HEK293 (cell line): ENCODE data around the gene PRXL2C.

Source experiments
- BCL11A ChIP-seq: fragments of 450-650 bp; formaldehyde crosslinking; IDR thresholded peaks from 2 replicates; pipeline ENCODE4 v1.5.1; 2016; ENCODE audit warnings: low read depth, missing biosample characterization, missing genetic modification characterization
- BCL11B ChIP-seq: fragments of 450-650 bp; formaldehyde crosslinking; IDR thresholded peaks from 2 replicates; pipeline ENCODE4 v1.5.1; 2016; ENCODE audit warnings: low read depth, missing biosample characterization, missing genetic modification characterization
- BCL6B ChIP-seq: fragments of 450-650 bp; formaldehyde crosslinking; IDR thresholded peaks from 2 replicates; pipeline ENCODE4 v1.5.1; 2017; ENCODE audit warnings: missing biosample characterization, missing genetic modification characterization
- ELK4 ChIP-seq: IDR thresholded peaks from 2 replicates; pipeline ENCODE4 v1.6.1; 2011; ENCODE audit warnings: mild to moderate bottlenecking, low read depth, low read length, borderline replicate concordance
- GLI4 ChIP-seq: fragments of 450-650 bp; formaldehyde crosslinking; IDR thresholded peaks from 2 replicates; pipeline ENCODE4 v1.5.1; 2016; ENCODE audit warnings: missing biosample characterization, missing genetic modification characterization
- KLF1 ChIP-seq: fragments of 450-650 bp; formaldehyde crosslinking; IDR thresholded peaks from 2 replicates; pipeline ENCODE4 v1.5.1; 2016; ENCODE audit warnings: missing biosample characterization, missing genetic modification characterization
- KLF10 ChIP-seq: fragments of 450-650 bp; IDR thresholded peaks from 2 replicates; pipeline ENCODE4 v1.5.1; 2018; ENCODE audit warnings: missing biosample characterization, mild to moderate bottlenecking, missing genetic modification characterization
- KLF16 ChIP-seq: fragments of 450-650 bp; formaldehyde crosslinking; IDR thresholded peaks from 2 replicates; pipeline ENCODE4 v1.5.1; 2017; ENCODE audit warnings: missing biosample characterization, missing genetic modification characterization
- MEIS1 ChIP-seq: sonication (generic); formaldehyde crosslinking; IDR thresholded peaks from 2 replicates; pipeline ENCODE4 v1.8.1; 2022; ENCODE audit warnings: missing genetic modification reagents, mild to moderate bottlenecking, borderline replicate concordance
- OVOL3 ChIP-seq: fragments of 450-650 bp; formaldehyde crosslinking; IDR thresholded peaks from 2 replicates; pipeline ENCODE4 v1.5.1; 2016; ENCODE audit warnings: missing biosample characterization, missing genetic modification characterization
- SETDB1 ChIP-seq: IDR thresholded peaks from one replicate; pipeline ENCODE4 v1.6.1; 2017; ENCODE audit warnings: mild to moderate bottlenecking, low read length, moderate library complexity, mixed read lengths; ENCODE audit not compliant: insufficient read length
- TCF7L2 ChIP-seq: IDR thresholded peaks from 2 replicates; pipeline ENCODE4 v1.6.1; 2011; ENCODE audit warnings: low read depth, mild to moderate bottlenecking, inconsistent platforms, low read length, moderate library complexity, borderline replicate concordance
- TRIM28 ChIP-seq: IDR thresholded peaks from 2 replicates; pipeline ENCODE4 v1.6.1; 2011; ENCODE audit warnings: low read length, control low read depth, borderline replicate concordance
- YY1 ChIP-seq: fragments of 450-650 bp; formaldehyde crosslinking; IDR thresholded peaks from 2 replicates; pipeline ENCODE4 v1.5.1; 2018; ENCODE audit warnings: missing biosample characterization, missing genetic modification characterization
- YY2 ChIP-seq: fragments of 450-650 bp; formaldehyde crosslinking; IDR thresholded peaks from 2 replicates; pipeline ENCODE4 v1.5.1; 2016; ENCODE audit warnings: missing biosample characterization, missing genetic modification characterization
- ZBTB17 ChIP-seq: fragments of 450-650 bp; formaldehyde crosslinking; IDR thresholded peaks from 2 replicates; pipeline ENCODE4 v1.5.1; 2016; ENCODE audit warnings: missing biosample characterization, missing genetic modification characterization
- ZBTB20 ChIP-seq: fragments of 450-650 bp; formaldehyde crosslinking; IDR thresholded peaks from 2 replicates; pipeline ENCODE4 v1.5.1; 2016; ENCODE audit warnings: missing biosample characterization, missing genetic modification characterization
- ZBTB21 ChIP-seq: fragments of 450-650 bp; formaldehyde crosslinking; IDR thresholded peaks from 2 replicates; pipeline ENCODE4 v1.5.1; 2017; ENCODE audit warnings: missing biosample characterization, missing genetic modification characterization
- ZNF174 ChIP-seq: fragments of 450-650 bp; formaldehyde crosslinking; IDR thresholded peaks from 2 replicates; pipeline ENCODE4 v1.5.0; 2017; ENCODE audit warnings: missing biosample characterization, mild to moderate bottlenecking, missing genetic modification characterization
- ZNF239 ChIP-seq: fragments of 450-650 bp; formaldehyde crosslinking; IDR thresholded peaks from 2 replicates; pipeline ENCODE4 v1.5.1; 2016; ENCODE audit warnings: missing biosample characterization, missing genetic modification characterization
- ZNF26 ChIP-seq: fragments of 450-650 bp; formaldehyde crosslinking; IDR thresholded peaks from 2 replicates; pipeline ENCODE4 v1.5.1; 2016; ENCODE audit warnings: missing biosample characterization, missing genetic modification characterization
- ZNF335 ChIP-seq: fragments of 450-650 bp; formaldehyde crosslinking; conservative IDR thresholded peaks from 2 replicates; pipeline ENCODE4 v1.5.1; 2016; ENCODE audit warnings: missing biosample characterization, missing genetic modification characterization
- ZNF433 ChIP-seq: fragments of 450-650 bp; formaldehyde crosslinking; IDR thresholded peaks from 2 replicates; pipeline ENCODE4 v1.5.1; 2016; ENCODE audit warnings: missing biosample characterization, missing genetic modification characterization, low read depth
- ZNF501 ChIP-seq: fragments of 450-650 bp; formaldehyde crosslinking; IDR thresholded peaks from 2 replicates; pipeline ENCODE4 v1.5.1; 2016; ENCODE audit warnings: missing biosample characterization, missing genetic modification characterization
- ZNF513 ChIP-seq: fragments of 450-650 bp; IDR thresholded peaks from 2 replicates; pipeline ENCODE4 v1.5.1; 2018; ENCODE audit warnings: missing biosample characterization, missing genetic modification characterization
- ZNF521 ChIP-seq: fragments of 450-650 bp; formaldehyde crosslinking; IDR thresholded peaks from 2 replicates; pipeline ENCODE4 v1.5.1; 2017; ENCODE audit warnings: missing biosample characterization, mild to moderate bottlenecking, missing genetic modification characterization
- ZNF571 ChIP-seq: fragments of 450-650 bp; formaldehyde crosslinking; IDR thresholded peaks from 2 replicates; pipeline ENCODE4 v1.5.0; 2017; ENCODE audit warnings: missing biosample characterization, missing genetic modification characterization
- ZNF596 ChIP-seq: fragments of 450-650 bp; IDR thresholded peaks from 2 replicates; pipeline ENCODE4 v1.5.0; 2018; ENCODE audit warnings: missing biosample characterization, mild to moderate bottlenecking, missing genetic modification characterization, moderate library complexity
- ZNF600 ChIP-seq: fragments of 450-650 bp; formaldehyde crosslinking; IDR thresholded peaks from 2 replicates; pipeline ENCODE4 v1.5.1; 2016; ENCODE audit warnings: missing biosample characterization, missing genetic modification characterization
- ZNF621 ChIP-seq: fragments of 450-650 bp; formaldehyde crosslinking; IDR thresholded peaks from 2 replicates; pipeline ENCODE4 v1.5.1; 2017; ENCODE audit warnings: missing biosample characterization, missing genetic modification characterization
- ZNF623 ChIP-seq: fragments of 450-650 bp; formaldehyde crosslinking; IDR thresholded peaks from 2 replicates; pipeline ENCODE4 v1.5.1; 2016; ENCODE audit warnings: missing biosample characterization, missing genetic modification characterization
- ZNF624 ChIP-seq: fragments of 450-650 bp; formaldehyde crosslinking; IDR thresholded peaks from 2 replicates; pipeline ENCODE4 v1.5.1; 2017; ENCODE audit warnings: missing biosample characterization, missing genetic modification characterization
- ZNF645 ChIP-seq: fragments of 450-650 bp; formaldehyde crosslinking; IDR thresholded peaks from 2 replicates; pipeline ENCODE4; 2016; ENCODE audit warnings: missing biosample characterization, missing genetic modification characterization
- ZNF707 ChIP-seq: fragments of 450-650 bp; formaldehyde crosslinking; IDR thresholded peaks from 2 replicates; pipeline ENCODE4 v1.5.1; 2016; ENCODE audit warnings: missing biosample characterization, missing genetic modification characterization
- ZSCAN4 ChIP-seq: fragments of 450-650 bp; formaldehyde crosslinking; IDR thresholded peaks from 2 replicates; pipeline ENCODE4 v1.5.1; 2017; ENCODE audit warnings: missing biosample characterization, missing genetic modification characterization
- ZXDB ChIP-seq: fragments of 450-650 bp; formaldehyde crosslinking; IDR thresholded peaks from 2 replicates; pipeline ENCODE4 v1.5.1; 2016; ENCODE audit warnings: missing biosample characterization, missing genetic modification characterization

PRXL2C gene

GRCh38 chr9:96619491-96620180 is 35.5 kb downstream of the PRXL2C start, which contains the start of gene CDC14B (continued):
- TF ChIP-seq ZBTB21 (tag by site-specific recombination): peak; percentile 97
- no peak for TF ChIP-seq ZNF623 (tag by site-specific recombination)
- TF ChIP-seq KLF1 (tag by site-specific recombination): no peak
- no peak for TF ChIP-seq BCL11A (tag by site-specific recombination)
- 0 out of 2 replicates have a peak, but pooled peaks have one; percentile 24 for TF ChIP-seq ZXDB (tag by site-specific recombination)
- no peak for TF ChIP-seq ZNF521 (tag by site-specific recombination)
- TF ChIP-seq ZNF433 (tag by site-specific recombination): no peak
- no peak for TF ChIP-seq TRIM28
- TF ChIP-seq ZNF596: no peak
- 0 out of 2 replicates have a peak, but pooled peaks have one; percentile 28 for TF ChIP-seq KLF10 (tag by site-specific recombination)
- TF ChIP-seq ZNF600: no peak
- TF ChIP-seq ZNF624 (tag by site-specific recombination): no peak
- no peak for TF ChIP-seq YY1 (tag by site-specific recombination)
- no peak for TF ChIP-seq ZNF513 (tag by site-specific recombination)
- TF ChIP-seq ZNF571 (tag by site-specific recombination): no peak
- TF ChIP-seq ZNF26: no peak
- no peak for TF ChIP-seq KLF16
- no peak for TF ChIP-seq ZNF174
- TF ChIP-seq SETDB1: no peak
- TF ChIP-seq ZBTB17 (tag by site-specific recombination): no peak
- no peak for TF ChIP-seq ZNF239 (tag by site-specific recombination)
- TF ChIP-seq OVOL3 (tag by site-specific recombination): no peak
- no peak for TF ChIP-seq ZNF707 (tag by site-specific recombination)
- TF ChIP-seq ZNF621 (tag by site-specific recombination): no peak
- TF ChIP-seq ZNF501 (tag by site-specific recombination): no peak
- TF ChIP-seq YY2 (tag by site-specific recombination): no peak
- TF ChIP-seq BCL6B: no peak
- no peak for TF ChIP-seq GLI4 (tag by site-specific recombination)
- TF ChIP-seq BCL11B (tag by site-specific recombination): no peak
- no peak for TF ChIP-seq ZBTB20 (tag by site-specific recombination)
- TF ChIP-seq ELK4: no peak
- no peak for TF ChIP-seq ZSCAN4 (tag by site-specific recombination)
- no peak for TF ChIP-seq ZNF645
- no peak for TF ChIP-seq MEIS1 (CRISPR knock-in tag)
- TF ChIP-seq TCF7L2: no peak
- TF ChIP-seq ZNF335: peak; percentile 80
